GM18909 (cell line): ENCODE data around the gene RNF13.
A peak's percentile ranks its signal among the peaks of the same experiment; 100 is the strongest.
"Not testable (repeated sequence)": the region's sequence is repeated elsewhere in the genome, so short reads cannot be mapped to it uniquely, and the experiment has no call there.

Experiments
- ATAC-seq: cut with Tn5 transposase; IDR thresholded peaks from one replicate; pipeline ENCODE4 v1.9.1; 2021; ENCODE audit warnings: mild to moderate bottlenecking; ENCODE audit not compliant: unreplicated experiment, poor library complexity

Gene RNF13

GRCh38 chr3:149942409-149942808, 129.4 kb downstream of the RNF13 start:
- no peak for ATAC-seq

GRCh38 chr3:149943966-149944365, 131.0 kb downstream of the RNF13 start:
- ATAC-seq: not testable (repeated sequence)

GRCh38 chr3:149947231-149947630, 134.2 kb downstream of the RNF13 start:
- no peak for ATAC-seq

- ATAC-seq: no peak
Measured at GRCh38 chr3:149949181-149949580, 136.2 kb downstream of the RNF13 start.

- no peak for ATAC-seq
Measured at GRCh38 chr3:149954812-149955211, 141.8 kb downstream of the RNF13 start.

- ATAC-seq: no peak
Measured at GRCh38 chr3:149955449-149955848, 142.4 kb downstream of the RNF13 start.

- ATAC-seq: no peak
Measured at GRCh38 chr3:149957361-149958125, 144.5 kb downstream of the RNF13 start.

- ATAC-seq: no peak
Measured at GRCh38 chr3:149958171-149958796, 145.3 kb downstream of the RNF13 start.

- no peak for ATAC-seq
Measured at GRCh38 chr3:149959443-149959842, 146.4 kb downstream of the RNF13 start.

GRCh38 chr3:149963485-149963884, 150.5 kb downstream of the RNF13 start:
- ATAC-seq: no peak

GRCh38 chr3:149964291-149964690, 151.3 kb downstream of the RNF13 start:
- ATAC-seq: no peak

- ATAC-seq: no peak
Measured at GRCh38 chr3:149965278-149965677, 152.3 kb downstream of the RNF13 start.

GRCh38 chr3:149967086-149967685, 154.2 kb downstream of the RNF13 start:
- ATAC-seq: no peak

GRCh38 chr3:149968216-149968615, 155.2 kb downstream of the RNF13 start:
- ATAC-seq: no peak

- ATAC-seq: no peak
Measured at GRCh38 chr3:149969110-149969939, 156.3 kb downstream of the RNF13 start.

GRCh38 chr3:149969940-149970715, 157.1 kb downstream of the RNF13 start:
- ATAC-seq: peak; percentile 71

- ATAC-seq: peak; percentile 44
Measured at GRCh38 chr3:149970716-149971402, 157.8 kb downstream of the RNF13 start, which contains the start of gene PFN2. Gene PFN2, minus strand, starts transcription at chr3:149970895. Its CDS starts 39 bp downstream, at chr3:149970856.

GRCh38 chr3:149971403-149972075, 158.5 kb downstream of the RNF13 start:
- peak; percentile 16 for ATAC-seq

GRCh38 chr3:149975919-149976318, 162.9 kb downstream of the RNF13 start:
- ATAC-seq: no peak
